HCT116 (cell line): ENCODE measurements around the gene CDC42SE2.

ENCODE experiments used
- EGR1 ChIP-seq: IDR thresholded peaks from 2 replicates; pipeline ENCODE4 v1.6.1; 2012; ENCODE audit warnings: low read depth
- EZH2 ChIP-seq: fragments of 200-600 bp; sonication (generic); IDR thresholded peaks from 2 replicates; pipeline ENCODE4 v1.6.1; 2017; ENCODE audit warnings: antibody characterized with exemption, mixed run types
- JUND ChIP-seq: IDR thresholded peaks from 2 replicates; pipeline ENCODE4 v1.6.1; 2012
- POLR2A ChIP-seq: IDR thresholded peaks from 2 replicates; pipeline ENCODE4 v1.7.0; 2011; ENCODE audit warnings: borderline replicate concordance; ENCODE audit not compliant: insufficient read depth, insufficient read length; ENCODE audit errors: extremely low read depth
- POLR2AphosphoS5 ChIP-seq: IDR thresholded peaks from 2 replicates; pipeline ENCODE4 v1.6.1; 2011; ENCODE audit warnings: mild to moderate bottlenecking, low read depth, low read length, moderate library complexity
- RAD21 ChIP-seq: IDR thresholded peaks from 2 replicates; pipeline ENCODE4 v1.6.1; 2012; ENCODE audit warnings: low read depth, mild to moderate bottlenecking
- SP1 ChIP-seq: IDR thresholded peaks from 2 replicates; pipeline ENCODE4 v1.6.1; 2012; ENCODE audit warnings: low read depth
- TF ChIP-seq, protein P1 (sequence below), 3 experiments: fragments of 200-600 bp in 1 of 3; sonication (generic) in 1 of 3; IDR thresholded peaks in 2 of 3; conservative IDR thresholded peaks in 1 of 3; 2 replicates each; pipeline ENCODE4 v1.5.1; 2012 to 2017; ENCODE audit warnings: low read depth in 2 of 3, low read length in 2 of 3, antibody characterized with exemption in 1 of 3, borderline replicate concordance in 1 of 3, control low read depth in 1 of 3, mild to moderate bottlenecking in 1 of 3, mixed read lengths in 1 of 3, mixed run types in 1 of 3, moderate library complexity in 1 of 3; ENCODE audit not compliant: insufficient read depth in 1 of 3
- TF ChIP-seq, protein P2 (sequence below): IDR thresholded peaks from 2 replicates; pipeline ENCODE4 v1.6.1; 2012; ENCODE audit warnings: low read depth

DNA sequence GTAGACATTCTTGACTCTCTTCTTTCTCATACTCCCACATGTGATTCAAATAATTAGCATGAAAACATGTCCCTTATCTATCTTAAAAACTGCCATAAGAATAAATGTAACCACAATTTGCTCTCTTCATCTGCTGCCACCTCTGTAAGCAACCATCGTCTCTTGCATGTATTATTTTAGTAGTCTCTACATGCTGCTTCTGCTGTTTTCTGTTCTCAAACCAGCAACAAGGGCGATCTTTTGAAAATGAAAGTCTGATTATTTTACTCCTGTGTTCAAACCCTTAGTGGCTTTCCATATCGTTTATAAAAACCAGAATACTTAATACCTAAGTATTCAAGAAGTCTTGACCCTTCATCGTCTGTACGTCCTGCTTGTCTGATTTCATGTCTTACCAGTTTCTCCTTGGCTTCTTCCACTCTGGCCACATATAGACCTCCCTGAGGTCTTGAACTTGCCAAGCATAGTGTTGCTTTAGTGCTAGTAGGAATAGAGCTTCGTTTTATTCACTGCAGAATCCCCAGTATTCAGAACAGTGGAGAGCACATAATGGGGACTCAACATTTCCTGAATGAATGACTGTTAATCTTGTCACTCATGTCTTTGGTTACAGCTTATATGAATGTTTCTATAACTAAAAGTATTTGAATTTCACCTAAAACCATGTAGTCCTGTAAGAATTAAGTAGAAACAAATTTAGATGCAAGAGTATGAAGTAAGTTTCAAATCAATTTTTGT lies 10.6 kb downstream of the CDC42SE2 start:
- TF ChIP-seq SP1 = no peak
- no peak for TF ChIP-seq EZH2
- TF ChIP-seq, protein P1, sequence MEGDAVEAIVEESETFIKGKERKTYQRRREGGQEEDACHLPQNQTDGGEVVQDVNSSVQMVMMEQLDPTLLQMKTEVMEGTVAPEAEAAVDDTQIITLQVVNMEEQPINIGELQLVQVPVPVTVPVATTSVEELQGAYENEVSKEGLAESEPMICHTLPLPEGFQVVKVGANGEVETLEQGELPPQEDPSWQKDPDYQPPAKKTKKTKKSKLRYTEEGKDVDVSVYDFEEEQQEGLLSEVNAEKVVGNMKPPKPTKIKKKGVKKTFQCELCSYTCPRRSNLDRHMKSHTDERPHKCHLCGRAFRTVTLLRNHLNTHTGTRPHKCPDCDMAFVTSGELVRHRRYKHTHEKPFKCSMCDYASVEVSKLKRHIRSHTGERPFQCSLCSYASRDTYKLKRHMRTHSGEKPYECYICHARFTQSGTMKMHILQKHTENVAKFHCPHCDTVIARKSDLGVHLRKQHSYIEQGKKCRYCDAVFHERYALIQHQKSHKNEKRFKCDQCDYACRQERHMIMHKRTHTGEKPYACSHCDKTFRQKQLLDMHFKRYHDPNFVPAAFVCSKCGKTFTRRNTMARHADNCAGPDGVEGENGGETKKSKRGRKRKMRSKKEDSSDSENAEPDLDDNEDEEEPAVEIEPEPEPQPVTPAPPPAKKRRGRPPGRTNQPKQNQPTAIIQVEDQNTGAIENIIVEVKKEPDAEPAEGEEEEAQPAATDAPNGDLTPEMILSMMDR (IDR thresholded peaks at IDR 0.05 in 2 of 3, conservative IDR thresholded peaks at IDR 0.05 in 1 of 3; ENCODE audit: borderline replicate concordance in 1 of 3, insufficient read depth in 1 of 3, low read depth in 2 of 3, low read length in 2 of 3) = no peak
- no peak for TF ChIP-seq POLR2AphosphoS5
- TF ChIP-seq POLR2A = no peak
- TF ChIP-seq EGR1 = no peak
- TF ChIP-seq RAD21 = no peak
- no peak for TF ChIP-seq JUND
- TF ChIP-seq, protein P2, sequence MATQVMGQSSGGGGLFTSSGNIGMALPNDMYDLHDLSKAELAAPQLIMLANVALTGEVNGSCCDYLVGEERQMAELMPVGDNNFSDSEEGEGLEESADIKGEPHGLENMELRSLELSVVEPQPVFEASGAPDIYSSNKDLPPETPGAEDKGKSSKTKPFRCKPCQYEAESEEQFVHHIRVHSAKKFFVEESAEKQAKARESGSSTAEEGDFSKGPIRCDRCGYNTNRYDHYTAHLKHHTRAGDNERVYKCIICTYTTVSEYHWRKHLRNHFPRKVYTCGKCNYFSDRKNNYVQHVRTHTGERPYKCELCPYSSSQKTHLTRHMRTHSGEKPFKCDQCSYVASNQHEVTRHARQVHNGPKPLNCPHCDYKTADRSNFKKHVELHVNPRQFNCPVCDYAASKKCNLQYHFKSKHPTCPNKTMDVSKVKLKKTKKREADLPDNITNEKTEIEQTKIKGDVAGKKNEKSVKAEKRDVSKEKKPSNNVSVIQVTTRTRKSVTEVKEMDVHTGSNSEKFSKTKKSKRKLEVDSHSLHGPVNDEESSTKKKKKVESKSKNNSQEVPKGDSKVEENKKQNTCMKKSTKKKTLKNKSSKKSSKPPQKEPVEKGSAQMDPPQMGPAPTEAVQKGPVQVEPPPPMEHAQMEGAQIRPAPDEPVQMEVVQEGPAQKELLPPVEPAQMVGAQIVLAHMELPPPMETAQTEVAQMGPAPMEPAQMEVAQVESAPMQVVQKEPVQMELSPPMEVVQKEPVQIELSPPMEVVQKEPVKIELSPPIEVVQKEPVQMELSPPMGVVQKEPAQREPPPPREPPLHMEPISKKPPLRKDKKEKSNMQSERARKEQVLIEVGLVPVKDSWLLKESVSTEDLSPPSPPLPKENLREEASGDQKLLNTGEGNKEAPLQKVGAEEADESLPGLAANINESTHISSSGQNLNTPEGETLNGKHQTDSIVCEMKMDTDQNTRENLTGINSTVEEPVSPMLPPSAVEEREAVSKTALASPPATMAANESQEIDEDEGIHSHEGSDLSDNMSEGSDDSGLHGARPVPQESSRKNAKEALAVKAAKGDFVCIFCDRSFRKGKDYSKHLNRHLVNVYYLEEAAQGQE = no peak
